ENCODE data around the gene THUMPD3.

THUMPD3 gene

GRCh38 chr3:9420850-9421549 is 58.1 kb downstream of the THUMPD3 start:
- DNase-seq (ENCODE audit: low read depth): no peak

- DNase-seq (ENCODE audit: low read depth): no peak
Measured at GRCh38 chr3:9422712-9423424, 60.0 kb downstream of the THUMPD3 start.

GRCh38 chr3:9428411-9428810 is 65.6 kb downstream of the THUMPD3 start:
- no peak for DNase-seq (ENCODE audit: low read depth)

- DNase-seq (ENCODE audit: low read depth): no peak
Measured at GRCh38 chr3:9430733-9431132, 67.9 kb downstream of the THUMPD3 start.

GRCh38 chr3:9433627-9434521 is 71.0 kb downstream of the THUMPD3 start:
- no peak for DNase-seq (ENCODE audit: low read depth)

GRCh38 chr3:9435316-9435715 is 72.5 kb downstream of the THUMPD3 start:
- no peak for DNase-seq (ENCODE audit: low read depth)

All from activated T-helper 9 cell treated with anti-CD3 and anti-CD28 coated beads, Interleukin-2, amount 50 U/mL, for 16 hours (primary cell).